Gastrocnemius medialis (tissue), 4 donors: ENCODE data around the gene CRTC3.

Experiments used
- CTCF ChIP-seq, 5 experiments: fragments of 450-650 bp in 3 of 5; fragments of 200-600 bp in 2 of 5; sonication (generic) in 2 of 5; IDR thresholded peaks in 4 of 5; conservative IDR thresholded peaks in 1 of 5; 1 replicate in 4 of 5; 2 replicates in 1 of 5; pipeline ENCODE4 v1.5.1; 2016 to 2019; ENCODE audit warnings: antibody characterized with exemption in 5 of 5, mild to moderate bottlenecking in 3 of 5, moderate library complexity in 3 of 5
- POLR2A ChIP-seq, 2 donors: fragments of 450-650 bp; IDR thresholded peaks; one replicate each; pipeline ENCODE4 v1.6.1; 2017; ENCODE audit warnings: antibody characterized with exemption in 2 of 2, mild to moderate bottlenecking in 2 of 2, moderate library complexity in 2 of 2

DNA sequence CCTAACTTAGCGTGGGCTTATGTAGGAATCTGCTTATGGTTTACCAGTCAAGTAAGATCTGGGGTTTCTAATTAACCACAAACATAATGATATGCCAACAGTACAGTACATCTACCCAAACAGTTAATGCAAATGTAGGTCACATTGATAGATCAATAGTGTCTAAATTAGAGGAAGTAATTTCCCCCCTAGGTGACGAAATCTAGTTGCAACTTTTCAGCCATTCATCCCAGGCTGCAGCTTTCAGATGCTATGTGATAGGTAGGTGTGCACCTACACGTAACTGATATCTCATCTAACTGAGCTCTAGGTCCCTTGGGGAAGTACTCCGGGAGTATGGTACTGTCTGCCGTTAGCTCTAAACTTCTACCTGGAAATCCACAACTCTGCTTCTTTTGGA, 57.2 kb downstream of the CRTC3 start:
- no peak for TF ChIP-seq CTCF (IDR thresholded peaks at IDR 0.05 in 4 of 5, conservative IDR thresholded peaks at IDR 0.05 in 1 of 5)
- TF ChIP-seq POLR2A (IDR thresholded peaks at IDR 0.05) = no peak
